Neural cell (in vitro differentiated cells): ENCODE measurements around the gene SAMD8. TPM values are rescaled to one million over a fixed set of nuclear protein-coding genes. Genes with fewer than 3 reads are reported as not detected.
"Not testable (repeated sequence)": the region's sequence is repeated elsewhere in the genome, so short reads cannot be mapped to it uniquely, and the experiment has no call there.

Experiments used
- H2AFZ ChIP-seq: fragments of 200-600, 300-800 bp; sonication (generic), shearing (Covaris generic); 2 replicates; pipeline ENCODE4 v1.6.0; 2014; ENCODE audit warnings: low read depth, mild to moderate bottlenecking, antibody characterized with exemption, low read length, moderate library complexity
- H3F3A ChIP-seq: fragments of 200-600 bp; shearing (Covaris generic); 2 replicates; pipeline ENCODE4 v1.6.1; 2016; ENCODE audit warnings: mild to moderate bottlenecking, moderate library complexity, mixed read lengths, antibody characterized with exemption, low read length; ENCODE audit not compliant: insufficient read depth, poor library complexity, severe bottlenecking
- H3K27ac ChIP-seq: fragments of 200-600, 300-800 bp; sonication (generic), shearing (Covaris generic); 2 replicates; pipeline ENCODE4 v1.5.1; 2014; ENCODE audit warnings: mild to moderate bottlenecking, low read length, moderate library complexity
- H3K27me3 ChIP-seq: fragments of 300-800, 200-600 bp; sonication (generic), shearing (Covaris generic); 2 replicates; pipeline ENCODE4 v1.6.0; 2014; ENCODE audit warnings: mild to moderate bottlenecking, low read depth, low read length, moderate library complexity; ENCODE audit not compliant: insufficient read depth
- H3K36me3 ChIP-seq: fragments of 300-800, 200-600 bp; sonication (generic), shearing (Covaris generic); 2 replicates; pipeline ENCODE4 v1.5.1; 2014; ENCODE audit warnings: mild to moderate bottlenecking, antibody characterized with exemption, low read length, moderate library complexity; ENCODE audit not compliant: insufficient read depth
- H3K4me2 ChIP-seq: fragments of 300-800, 200-600 bp; sonication (generic), shearing (Covaris generic); 2 replicates; pipeline ENCODE4 v1.6.0; 2014; ENCODE audit warnings: mild to moderate bottlenecking, low read length
- H3K4me3 ChIP-seq: fragments of 300-800, 200-600 bp; sonication (generic), shearing (Covaris generic); 2 replicates; pipeline ENCODE4 v1.5.1; 2014; ENCODE audit warnings: mild to moderate bottlenecking, low read length, moderate library complexity
- H3K79me2 ChIP-seq: fragments of 200-600 bp; shearing (Covaris generic); replicated peaks from 2 replicates; pipeline ENCODE4 v1.6.0; 2014; ENCODE audit warnings: mild to moderate bottlenecking, low read length, moderate library complexity; ENCODE audit not compliant: insufficient read depth
- H3K9ac ChIP-seq: fragments of 300-800, 200-600 bp; sonication (generic), shearing (Covaris generic); 2 replicates; pipeline ENCODE4 v1.6.1; 2016; ENCODE audit warnings: mild to moderate bottlenecking, low read length, mixed read lengths
- H3K9me2 ChIP-seq: fragments of 200-600 bp; shearing (Covaris generic); 2 replicates; pipeline ENCODE4 v1.6.1; 2016; ENCODE audit warnings: mild to moderate bottlenecking, low read length, mixed read lengths; ENCODE audit not compliant: insufficient read depth
- H3K9me3 ChIP-seq: fragments of 200-600, 300-800 bp; sonication (generic), shearing (Covaris generic); 2 replicates; pipeline ENCODE4 v1.6.1; 2016; ENCODE audit warnings: mild to moderate bottlenecking, mixed run types, low read length, moderate library complexity, mixed read lengths
- H4K20me1 ChIP-seq: fragments of 200-600 bp; shearing (Covaris generic); 2 replicates; pipeline ENCODE4 v1.6.1; 2016; ENCODE audit warnings: mild to moderate bottlenecking, mixed run types; ENCODE audit not compliant: insufficient read depth
- EP300 ChIP-seq: fragments of 450-650 bp; conservative IDR thresholded peaks from 2 replicates; pipeline ENCODE4 v1.6.1; 2014; ENCODE audit warnings: antibody characterized with exemption, mild to moderate bottlenecking, moderate library complexity; ENCODE audit not compliant: poor library complexity, severe bottlenecking
- EZH2 ChIP-seq: fragments of 200-600, 300-800 bp; shearing (Covaris generic), sonication (generic); IDR thresholded peaks from 2 replicates; pipeline ENCODE4 v1.6.1; 2014; ENCODE audit warnings: antibody characterized with exemption, low read length, borderline replicate concordance, mild to moderate bottlenecking; ENCODE audit not compliant: insufficient read depth, poor library complexity, severe bottlenecking
- RAD21 ChIP-seq: fragments of 450-650 bp; conservative IDR thresholded peaks from 2 replicates; pipeline ENCODE4 v1.6.1; 2014; ENCODE audit warnings: antibody characterized with exemption, mild to moderate bottlenecking, moderate library complexity
- TAF1 ChIP-seq: IDR thresholded peaks from 2 replicates; pipeline ENCODE4 v1.6.1; 2012; ENCODE audit warnings: low read depth
- polyA plus RNA-seq: library from polyadenylated mRNA; depleted of rRNA; stranded (reverse); fragments of >200 nt; gene quantifications from 2 replicates; pipeline ENCODE4 v1.2.3, GENCODE V29; 2014
- TF ChIP-seq, protein P1 (sequence below): IDR thresholded peaks from 2 replicates; pipeline ENCODE4 v1.6.1; 2012; ENCODE audit warnings: borderline replicate concordance

The SAMD8 gene
- polyA plus RNA-seq, 1 donor from 2014 or later, result 32.9 TPM

DNA sequence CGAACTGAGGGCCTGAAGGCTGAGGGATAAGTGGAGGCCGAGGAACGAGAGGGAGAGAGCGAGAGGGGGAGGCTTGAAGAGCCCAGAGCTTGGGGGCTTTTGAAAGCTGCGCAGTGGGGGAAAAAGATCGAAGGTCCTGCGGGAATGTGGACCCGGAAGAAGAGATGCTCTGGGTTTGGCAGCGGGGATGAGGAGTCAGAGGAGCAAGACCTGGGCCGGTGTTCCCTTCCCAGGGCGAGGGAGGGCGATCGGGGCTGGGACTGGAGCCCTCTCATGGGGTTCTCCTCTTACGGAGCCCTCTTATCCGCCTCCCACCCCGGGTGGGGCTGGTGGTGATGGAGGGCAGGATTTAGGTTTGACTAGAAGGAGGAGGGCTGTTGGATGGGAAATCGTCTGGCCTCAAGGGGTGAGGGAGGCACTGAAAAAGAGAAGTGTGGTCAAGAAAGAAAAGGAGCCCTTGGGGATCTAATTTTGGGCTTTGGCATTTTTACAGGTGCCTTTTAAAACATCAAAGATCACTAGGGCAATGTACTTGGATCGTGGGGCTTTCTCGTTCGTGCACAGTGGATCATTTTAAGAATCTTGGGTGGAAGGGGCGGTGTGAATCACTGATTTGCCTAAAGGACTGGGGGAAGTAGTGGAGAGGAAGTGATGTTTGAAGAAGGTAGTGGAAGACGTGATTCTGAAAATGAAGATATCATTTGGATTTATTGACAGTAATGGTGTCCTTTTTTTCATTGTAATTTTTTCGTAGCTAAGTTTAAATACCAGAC is 637 bp downstream of the SAMD8 start:
- Histone ChIP-seq H3F3A (peaks cover 8% of the 10 kb centered on the region), H3K27me3 (no peaks in the 10 kb centered on the region), H3K9ac (peak overlapping the region; percentile 94), H3K4me3 (peak overlapping the region; percentile 81), H3K79me2 (peaks cover 42% of the 10 kb centered on the region), H3K9me2 (no peaks in the 10 kb centered on the region), H3K36me3 (no peaks in the 10 kb centered on the region), H2AFZ (peak overlapping the region; percentile 89), H3K4me2 (peak overlapping the region; percentile 88), H3K27ac (peak overlapping the region; percentile 93), H4K20me1 (no peaks in the 10 kb centered on the region), H3K9me3 (no peaks in the 10 kb centered on the region)
- TF ChIP-seq TAF1, result no peak
- TF ChIP-seq RAD21, result peak; percentile 20

DNA sequence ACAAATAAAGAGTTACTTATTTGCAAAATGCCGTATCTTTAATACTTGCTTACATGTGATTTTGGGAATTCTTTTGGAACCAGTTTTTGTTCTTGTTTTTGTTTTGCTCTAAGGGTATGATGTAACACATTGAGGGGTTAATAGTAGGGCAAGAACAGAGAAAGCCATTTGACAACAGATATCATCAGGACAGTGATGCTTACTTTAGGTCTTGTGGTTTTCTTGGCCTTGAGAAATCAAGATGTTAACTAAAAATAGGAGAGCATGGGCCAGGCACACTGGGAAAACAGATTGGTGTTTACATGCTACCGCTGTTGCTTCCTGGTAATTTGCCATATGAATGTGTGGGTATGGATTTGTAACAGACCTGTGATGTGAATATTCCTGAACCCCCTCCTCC is 3.7 kb downstream of the SAMD8 start:
- Histone ChIP-seq H3K9me2 (no peaks in the 10 kb centered on the region), H2AFZ (no peak overlapping the region), H3K27me3 (no peaks in the 10 kb centered on the region), H3K9ac (no peak overlapping the region), H3K9me3 (no peaks in the 10 kb centered on the region), H3K4me2 (no peak overlapping the region), H3K36me3 (no peaks in the 10 kb centered on the region), H4K20me1 (no peaks in the 10 kb centered on the region), H3K27ac (no peak overlapping the region), H3F3A (peaks cover 8% of the 10 kb centered on the region), H3K4me3 (no peak overlapping the region), H3K79me2 (peaks cover 51% of the 10 kb centered on the region)
- TF ChIP-seq RAD21 (no peak), EZH2 (no peak), EP300 (no peak)
- TF ChIP-seq, protein P1, sequence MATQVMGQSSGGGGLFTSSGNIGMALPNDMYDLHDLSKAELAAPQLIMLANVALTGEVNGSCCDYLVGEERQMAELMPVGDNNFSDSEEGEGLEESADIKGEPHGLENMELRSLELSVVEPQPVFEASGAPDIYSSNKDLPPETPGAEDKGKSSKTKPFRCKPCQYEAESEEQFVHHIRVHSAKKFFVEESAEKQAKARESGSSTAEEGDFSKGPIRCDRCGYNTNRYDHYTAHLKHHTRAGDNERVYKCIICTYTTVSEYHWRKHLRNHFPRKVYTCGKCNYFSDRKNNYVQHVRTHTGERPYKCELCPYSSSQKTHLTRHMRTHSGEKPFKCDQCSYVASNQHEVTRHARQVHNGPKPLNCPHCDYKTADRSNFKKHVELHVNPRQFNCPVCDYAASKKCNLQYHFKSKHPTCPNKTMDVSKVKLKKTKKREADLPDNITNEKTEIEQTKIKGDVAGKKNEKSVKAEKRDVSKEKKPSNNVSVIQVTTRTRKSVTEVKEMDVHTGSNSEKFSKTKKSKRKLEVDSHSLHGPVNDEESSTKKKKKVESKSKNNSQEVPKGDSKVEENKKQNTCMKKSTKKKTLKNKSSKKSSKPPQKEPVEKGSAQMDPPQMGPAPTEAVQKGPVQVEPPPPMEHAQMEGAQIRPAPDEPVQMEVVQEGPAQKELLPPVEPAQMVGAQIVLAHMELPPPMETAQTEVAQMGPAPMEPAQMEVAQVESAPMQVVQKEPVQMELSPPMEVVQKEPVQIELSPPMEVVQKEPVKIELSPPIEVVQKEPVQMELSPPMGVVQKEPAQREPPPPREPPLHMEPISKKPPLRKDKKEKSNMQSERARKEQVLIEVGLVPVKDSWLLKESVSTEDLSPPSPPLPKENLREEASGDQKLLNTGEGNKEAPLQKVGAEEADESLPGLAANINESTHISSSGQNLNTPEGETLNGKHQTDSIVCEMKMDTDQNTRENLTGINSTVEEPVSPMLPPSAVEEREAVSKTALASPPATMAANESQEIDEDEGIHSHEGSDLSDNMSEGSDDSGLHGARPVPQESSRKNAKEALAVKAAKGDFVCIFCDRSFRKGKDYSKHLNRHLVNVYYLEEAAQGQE, result no peak

DNA sequence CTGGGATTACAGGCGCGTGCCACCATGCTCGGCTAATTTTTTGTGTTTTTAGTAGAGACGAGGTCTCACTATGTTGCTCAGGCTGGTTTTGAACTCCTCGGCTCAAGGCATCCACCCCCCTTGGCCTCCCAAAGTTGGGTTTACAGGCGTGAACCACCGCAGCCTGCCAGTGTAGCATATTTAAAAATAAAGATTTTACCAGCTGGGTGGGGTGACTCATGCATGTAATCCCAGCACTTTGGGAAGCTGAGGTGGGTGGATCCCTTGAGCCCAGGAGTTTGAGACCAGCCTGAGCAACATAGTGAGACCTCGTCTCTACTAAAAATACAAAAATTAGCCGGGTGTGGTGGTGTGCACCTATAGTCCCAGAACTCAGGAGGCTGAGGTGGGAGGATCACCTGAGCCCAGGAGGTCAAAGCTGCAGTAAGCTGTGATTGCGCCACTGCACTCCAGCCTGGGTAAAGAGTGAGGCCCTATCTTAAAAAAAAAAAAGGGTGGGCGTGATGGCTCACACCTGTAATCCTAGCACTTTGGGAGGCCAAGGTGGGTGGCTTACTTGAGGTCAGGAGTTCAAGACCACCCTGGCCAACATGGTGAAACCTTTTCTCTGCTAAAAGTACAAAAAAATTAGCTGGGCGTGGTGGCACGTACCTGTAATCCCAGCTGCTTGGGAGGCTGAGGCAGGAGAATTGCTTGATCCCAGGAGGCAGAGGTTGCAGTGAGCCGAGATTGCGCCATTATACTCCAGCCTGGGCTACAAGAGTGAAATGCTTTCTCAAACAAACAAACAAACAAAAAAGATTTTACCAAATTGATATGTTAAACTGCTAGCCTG is 5.7 kb downstream of the SAMD8 start:
- H3K9me3 ChIP-seq, H3K27ac ChIP-seq, H3K36me3 ChIP-seq, H3K4me2 ChIP-seq, H3K9me2 ChIP-seq, H3K9ac ChIP-seq, H2AFZ ChIP-seq, H4K20me1 ChIP-seq, H3K27me3 ChIP-seq, H3F3A ChIP-seq, H3K4me3 ChIP-seq: not testable (repeated sequence)
- H3K79me2 ChIP-seq, result peaks cover 60% of the 10 kb centered on the region
